H9 (cell line): ENCODE results near the gene CCDC51. TPM values are rescaled to one million over a fixed set of nuclear protein-coding genes. Genes with fewer than 3 reads are reported as not detected.
A peak's percentile ranks its signal among the peaks of the same experiment; 100 is the strongest.

ENCODE experiments used
- DNase-seq: peaks from one replicate; pipeline ENCODE4 v3.0.0-alpha.2; 2017
- H2AFZ ChIP-seq: one replicate; pipeline ENCODE4 v1.6.1; 2013; ENCODE audit warnings: mild to moderate bottlenecking, low read length, control low read depth, moderate library complexity
- H2AK5ac ChIP-seq: 2 replicates; pipeline ENCODE4 v1.6.1; 2013; ENCODE audit warnings: low read length, control low read depth, mixed read lengths; ENCODE audit not compliant: insufficient read length
- H2BK120ac ChIP-seq: one replicate; pipeline ENCODE4 v1.6.1; 2013; ENCODE audit warnings: low read depth, mild to moderate bottlenecking, low read length, control low read depth, inconsistent platforms; ENCODE audit not compliant: poor library complexity, severe bottlenecking
- H2BK12ac ChIP-seq: 2 replicates; pipeline ENCODE4 v1.6.1; 2013; ENCODE audit warnings: low read length, control low read depth, mixed read lengths, low read depth; ENCODE audit not compliant: insufficient read length
- H2BK15ac ChIP-seq: 2 replicates; pipeline ENCODE4 v1.6.1; 2013; ENCODE audit warnings: low read depth, low read length, control low read depth
- H2BK20ac ChIP-seq: one replicate; pipeline ENCODE4 v1.6.1; 2013; ENCODE audit warnings: low read depth, mild to moderate bottlenecking, low read length, control low read depth, inconsistent platforms; ENCODE audit not compliant: poor library complexity, severe bottlenecking
- H2BK5ac ChIP-seq: 2 replicates; pipeline ENCODE4 v1.6.1; 2013; ENCODE audit warnings: low read length, control low read depth, mixed read lengths; ENCODE audit not compliant: insufficient read length
- H3K14ac ChIP-seq: 2 replicates; pipeline ENCODE4 v1.6.1; 2013; ENCODE audit warnings: low read length, control low read depth; ENCODE audit not compliant: insufficient read depth
- H3K18ac ChIP-seq: 2 replicates; pipeline ENCODE4 v1.6.1; 2013; ENCODE audit warnings: low read depth, mild to moderate bottlenecking, mixed read lengths, low read length, control low read depth; ENCODE audit not compliant: insufficient read length
- H3K23ac ChIP-seq: 2 replicates; pipeline ENCODE4 v1.6.1; 2013; ENCODE audit warnings: low read length, control low read depth, mixed read lengths, low read depth; ENCODE audit not compliant: insufficient read length
- H3K23me2 ChIP-seq: 2 replicates; pipeline ENCODE4 v1.6.1; 2013; ENCODE audit warnings: low read depth, mild to moderate bottlenecking, mixed read lengths, low read length, control low read depth; ENCODE audit not compliant: insufficient read length, poor library complexity, severe bottlenecking
- H3K27ac ChIP-seq: 2 replicates; pipeline ENCODE4 v1.5.1; 2013; ENCODE audit warnings: low read length, control low read depth, mixed read lengths, low read depth; ENCODE audit not compliant: insufficient read length
- H3K27me3 ChIP-seq: 2 replicates; pipeline ENCODE4 v1.6.1; 2013; ENCODE audit warnings: low read length, control low read depth, inconsistent platforms; ENCODE audit not compliant: insufficient read depth
- H3K4ac ChIP-seq: 2 replicates; pipeline ENCODE4 v1.6.1; 2013; ENCODE audit warnings: low read depth, mild to moderate bottlenecking, control low read depth, inconsistent platforms, low read length, moderate library complexity
- H3K4me1 ChIP-seq: 2 replicates; pipeline ENCODE4 v1.6.1; 2013; ENCODE audit warnings: low read length, control low read depth, inconsistent platforms; ENCODE audit not compliant: insufficient read depth
- H3K4me2 ChIP-seq: 2 replicates; pipeline ENCODE4 v1.6.1; 2013; ENCODE audit warnings: low read length, control low read depth, mixed read lengths; ENCODE audit not compliant: insufficient read length, insufficient read depth
- H3K56ac ChIP-seq: 2 replicates; pipeline ENCODE4 v1.6.1; 2013; ENCODE audit warnings: low read depth, mild to moderate bottlenecking, mixed read lengths, low read length, control low read depth; ENCODE audit not compliant: insufficient read length
- H3K79me1 ChIP-seq: 2 replicates; pipeline ENCODE4 v1.6.1; 2013; ENCODE audit warnings: low read depth, mild to moderate bottlenecking, moderate library complexity, low read length, control low read depth, inconsistent platforms; ENCODE audit not compliant: insufficient read depth, poor library complexity, severe bottlenecking
- H3K79me2 ChIP-seq: 2 replicates; pipeline ENCODE4 v1.6.1; 2013; ENCODE audit warnings: low read length, control low read depth, inconsistent platforms; ENCODE audit not compliant: insufficient read depth
- H3K9ac ChIP-seq: 2 replicates; pipeline ENCODE4 v1.6.1; 2013; ENCODE audit warnings: low read length, control low read depth, mixed read lengths; ENCODE audit not compliant: insufficient read length; ENCODE audit errors: extremely low read depth
- H3K9me3 ChIP-seq: one replicate; pipeline ENCODE4 v1.6.1; 2013; ENCODE audit warnings: low read depth, low read length, inconsistent platforms; ENCODE audit not compliant: control insufficient read depth
- H3T11ph ChIP-seq: one replicate; pipeline ENCODE4 v1.6.1; 2013; ENCODE audit warnings: mild to moderate bottlenecking, low read length, control low read depth, inconsistent platforms
- H4K20me1 ChIP-seq: one replicate; pipeline ENCODE4 v1.6.1; 2013; ENCODE audit not compliant: control insufficient read depth, insufficient read length, insufficient read depth
- H4K5ac ChIP-seq: 2 replicates; pipeline ENCODE4 v1.6.1; 2013; ENCODE audit warnings: low read depth, mild to moderate bottlenecking, mixed read lengths, low read length, control low read depth; ENCODE audit not compliant: insufficient read length
- H4K8ac ChIP-seq: replicated peaks from 2 replicates; pipeline ENCODE4 v1.6.1; 2013; ENCODE audit warnings: low read length, control low read depth, mixed read lengths, low read depth; ENCODE audit not compliant: insufficient read length
- H4K91ac ChIP-seq: 2 replicates; pipeline ENCODE4 v1.6.1; 2013; ENCODE audit warnings: low read depth, mild to moderate bottlenecking, moderate library complexity, mixed read lengths, low read length, control low read depth; ENCODE audit not compliant: insufficient read length
- H3K27ac Mint-ChIP-seq, 3 experiments: 2 replicates in 2 of 3; 3 replicates in 1 of 3; pipeline ENCODE4 v1.8.0; 2020 to 2021; ENCODE audit warnings: mixed read lengths in 3 of 3, mild to moderate bottlenecking in 1 of 3, moderate library complexity in 1 of 3
- H3K27me3 Mint-ChIP-seq: 2 replicates; pipeline ENCODE4 v1.8.0; 2021; ENCODE audit warnings: low read depth, mild to moderate bottlenecking, moderate library complexity, mixed read lengths
- H3K36me3 Mint-ChIP-seq, 3 experiments: 2 replicates in 2 of 3; 3 replicates in 1 of 3; pipeline ENCODE4 v1.8.0; 2020 to 2021; ENCODE audit warnings: low read depth in 3 of 3, mixed read lengths in 3 of 3; ENCODE audit not compliant: insufficient read depth in 1 of 3
- H3K4me1 Mint-ChIP-seq, 2 experiments: 2 replicates each; pipeline ENCODE4 v1.8.0; 2020; ENCODE audit warnings: mixed read lengths in 2 of 2
- H3K4me3 Mint-ChIP-seq, 2 experiments: 2 replicates in 1 of 2; 3 replicates in 1 of 2; pipeline ENCODE4 v1.8.0; 2020 to 2021; ENCODE audit warnings: mild to moderate bottlenecking in 2 of 2, mixed read lengths in 2 of 2, moderate library complexity in 1 of 2
- H3K9me3 Mint-ChIP-seq, 2 experiments: 2 replicates in 1 of 2; 3 replicates in 1 of 2; pipeline ENCODE4 v1.8.0; 2020; ENCODE audit warnings: mild to moderate bottlenecking in 2 of 2, mixed read lengths in 2 of 2, moderate library complexity in 1 of 2
- WGBS: extraction: QIAGEN DNeasy Blood & Tissue Kit; methylation state at CpG from one replicate; pipeline ENCODE4 v1.1.7; 2013; ENCODE audit warnings: missing lambda C conversion rate, low lambda C conversion rate, mixed read lengths; ENCODE audit not compliant: insufficient read length; ENCODE audit errors: extremely low coverage; 5-methylcytosine and 5-hydroxymethylcytosine counted together
- total RNA-seq: library from RNA; stranded (reverse); gene quantifications from 2 replicates; pipeline ENCODE4 v1.2.1, GENCODE V29; 2021
- TF ChIP-seq, protein P1 (sequence below): fragments of 200-600 bp; sonication (generic); conservative IDR thresholded peaks from 3 replicates; pipeline ENCODE4 v1.8.0; 2021; ENCODE audit warnings: antibody characterized with exemption, mild to moderate bottlenecking

Gene CCDC51
- total RNA-seq, 1 experiment from 2014 or later, result 20.0 TPM

DNA sequence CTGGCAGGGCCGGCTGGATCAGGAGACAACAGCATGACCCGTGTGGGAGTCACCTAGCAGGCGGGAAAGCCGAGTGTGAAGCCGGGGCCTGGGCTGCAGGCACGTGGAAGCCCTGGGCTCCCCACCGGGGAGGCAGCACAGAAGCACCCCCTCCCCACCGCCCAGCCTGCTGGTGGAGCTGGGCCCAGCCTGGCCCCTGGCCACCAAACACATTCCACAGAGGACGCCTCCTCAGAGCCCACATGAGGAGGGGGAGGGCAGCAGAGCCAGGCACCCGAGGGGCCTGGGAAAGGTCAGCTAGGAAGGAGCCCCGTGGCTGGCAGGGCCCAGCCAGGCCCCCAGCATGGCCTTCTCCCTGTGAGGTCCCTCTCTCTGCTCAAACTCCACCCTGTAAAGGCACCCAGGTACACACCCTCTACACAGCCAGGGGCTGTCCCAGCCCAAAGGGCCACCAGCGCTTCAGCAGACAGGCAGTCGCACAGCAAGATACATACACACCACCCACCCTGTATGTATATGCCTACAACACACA lies 14.6 kb downstream of the CCDC51 start:
- no peak overlapping the region for H2BK120ac ChIP-seq
- no peak overlapping the region for H3K27ac ChIP-seq
- no peaks in the 10 kb centered on the region for H3K9me3 ChIP-seq
- no peak overlapping the region for H3K4me2 ChIP-seq
- peak overlapping the region; percentile 6 to 94 (median 78); a peak in 4 of 7 replicates for H3K27ac Mint-ChIP-seq
- H3K27me3 ChIP-seq, result no peaks in the 10 kb centered on the region
- peaks cover 35% of the 10 kb centered on the region; the same call in 1 of the 2 replicates for H3K79me2 ChIP-seq
- peaks cover 12 to 36% (median 32%) of the 10 kb centered on the region in 3 experiments; a peak in 6 of 7 replicates for H3K36me3 Mint-ChIP-seq
- H3K4ac ChIP-seq, result no peak overlapping the region
- no peak overlapping the region for H2AK5ac ChIP-seq
- no peaks in the 10 kb centered on the region for H3K27me3 Mint-ChIP-seq
- no peak overlapping the region for H4K8ac ChIP-seq
- no peaks in the 10 kb centered on the region for H3K79me1 ChIP-seq
- peaks cover 9% of the 10 kb centered on the region; the same call in 1 of the 2 replicates for H3K4me1 ChIP-seq
- H3T11ph ChIP-seq, result no peak overlapping the region
- H4K5ac ChIP-seq, result no peak overlapping the region
- no CpG with 5 or more reads among the region's 13 CpGs for WGBS
- H2BK5ac ChIP-seq, result no peak overlapping the region
- no peak for DNase-seq
- H3K9me3 Mint-ChIP-seq, result no peaks in the 10 kb centered on the region
- no peak overlapping the region for H3K18ac ChIP-seq
- TF ChIP-seq, protein P1, sequence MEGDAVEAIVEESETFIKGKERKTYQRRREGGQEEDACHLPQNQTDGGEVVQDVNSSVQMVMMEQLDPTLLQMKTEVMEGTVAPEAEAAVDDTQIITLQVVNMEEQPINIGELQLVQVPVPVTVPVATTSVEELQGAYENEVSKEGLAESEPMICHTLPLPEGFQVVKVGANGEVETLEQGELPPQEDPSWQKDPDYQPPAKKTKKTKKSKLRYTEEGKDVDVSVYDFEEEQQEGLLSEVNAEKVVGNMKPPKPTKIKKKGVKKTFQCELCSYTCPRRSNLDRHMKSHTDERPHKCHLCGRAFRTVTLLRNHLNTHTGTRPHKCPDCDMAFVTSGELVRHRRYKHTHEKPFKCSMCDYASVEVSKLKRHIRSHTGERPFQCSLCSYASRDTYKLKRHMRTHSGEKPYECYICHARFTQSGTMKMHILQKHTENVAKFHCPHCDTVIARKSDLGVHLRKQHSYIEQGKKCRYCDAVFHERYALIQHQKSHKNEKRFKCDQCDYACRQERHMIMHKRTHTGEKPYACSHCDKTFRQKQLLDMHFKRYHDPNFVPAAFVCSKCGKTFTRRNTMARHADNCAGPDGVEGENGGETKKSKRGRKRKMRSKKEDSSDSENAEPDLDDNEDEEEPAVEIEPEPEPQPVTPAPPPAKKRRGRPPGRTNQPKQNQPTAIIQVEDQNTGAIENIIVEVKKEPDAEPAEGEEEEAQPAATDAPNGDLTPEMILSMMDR, result no peak
- H2BK12ac ChIP-seq, result no peak overlapping the region
- no peak overlapping the region for H2BK15ac ChIP-seq
- no peak overlapping the region for H4K91ac ChIP-seq
- peaks cover 32 to 37% of the 10 kb centered on the region in 2 experiments for H3K4me1 Mint-ChIP-seq
- no peak overlapping the region for H3K9ac ChIP-seq
- no peak overlapping the region; a peak in 2 of 5 replicates for H3K4me3 Mint-ChIP-seq
- H3K23ac ChIP-seq, result no peak overlapping the region
- H2AFZ ChIP-seq, result no peak overlapping the region
- H2BK20ac ChIP-seq, result no peak overlapping the region
- H4K20me1 ChIP-seq, result no peaks in the 10 kb centered on the region
- no peak overlapping the region for H3K14ac ChIP-seq
- H3K23me2 ChIP-seq, result peaks cover 13% of the 10 kb centered on the region
- H3K56ac ChIP-seq, result no peak overlapping the region
